Esophagus squamous epithelium (tissue), 4 donors: ENCODE measurements around the gene ITIH4.

Source experiments
- CTCF ChIP-seq, 6 experiments: fragments of 450-650 bp in 4 of 6; fragments of 200-600 bp in 2 of 6; sonication (generic) in 2 of 6; IDR thresholded peaks; one replicate each; pipeline ENCODE4 v1.5.1; 2016 to 2019; ENCODE audit warnings: antibody characterized with exemption in 6 of 6, mild to moderate bottlenecking in 4 of 6, moderate library complexity in 4 of 6
- POLR2A ChIP-seq, 4 donors: fragments of 450-650 bp; IDR thresholded peaks; one replicate each; pipeline ENCODE4 v1.6.1; 2017; ENCODE audit warnings: antibody characterized with exemption in 4 of 4, mild to moderate bottlenecking in 4 of 4, moderate library complexity in 3 of 4

GRCh38 chr3:52796411-52796810 is 34.1 kb downstream of the ITIH4 start:
- TF ChIP-seq CTCF (IDR thresholded peaks at IDR 0.05): no peak
- no peak for TF ChIP-seq POLR2A (IDR thresholded peaks at IDR 0.05)
